Loucy (cell line): ENCODE measurements around the gene ADCY10.

ENCODE experiments used
- CTCF ChIP-seq: fragments of 200-600 bp; sonication (generic); conservative IDR thresholded peaks from 2 replicates; pipeline ENCODE4 v1.5.1; 2014; ENCODE audit warnings: mild to moderate bottlenecking, antibody characterized with exemption, low read length
- EZH2phosphoT487 ChIP-seq: fragments of 200-600 bp; IDR thresholded peaks from 2 replicates; pipeline ENCODE4 v1.6.1; 2018; ENCODE audit warnings: antibody characterized with exemption, mild to moderate bottlenecking, moderate library complexity, borderline replicate concordance

DNA sequence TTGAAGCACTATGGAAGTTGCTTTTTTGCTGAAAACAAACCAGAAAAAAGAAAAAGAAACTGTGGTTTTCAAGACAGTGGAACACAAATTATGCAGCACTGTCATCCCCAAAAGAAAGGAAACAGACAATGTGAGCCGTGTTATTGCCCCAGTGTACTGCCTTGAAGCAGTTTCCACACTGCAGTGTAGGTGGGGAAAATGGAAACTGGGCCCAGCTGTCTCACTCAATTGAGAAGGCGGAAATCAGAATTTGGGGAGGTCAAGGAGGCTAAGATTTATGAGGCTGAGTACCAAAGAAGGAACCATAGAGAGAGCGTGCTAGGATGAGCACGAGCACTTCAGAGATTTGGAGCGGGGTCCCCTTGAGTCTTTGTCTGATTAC lies 136.7 kb downstream of the ADCY10 start:
- TF ChIP-seq CTCF (no peak), EZH2phosphoT487 (no peak)
